GM12801 (cell line): ENCODE results near the gene TMEM132D.

Experiments used
- CTCF ChIP-seq: IDR thresholded peaks from one replicate; pipeline ENCODE4 v1.5.1; 2011; ENCODE audit warnings: control low read depth; ENCODE audit not compliant: insufficient read length; ENCODE audit errors: extremely low read depth

The TMEM132D gene

GRCh38 chr12:129279771-129280170 is 624.1 kb downstream of the TMEM132D start:
- no peak for TF ChIP-seq CTCF

- no peak for TF ChIP-seq CTCF
Measured at GRCh38 chr12:129276361-129277060, 627.3 kb downstream of the TMEM132D start.

GRCh38 chr12:129269756-129270495 is 633.9 kb downstream of the TMEM132D start:
- TF ChIP-seq CTCF: no peak

- TF ChIP-seq CTCF: no peak
Measured at GRCh38 chr12:129258781-129259318, 645.0 kb downstream of the TMEM132D start.

- TF ChIP-seq CTCF: no peak
Measured at GRCh38 chr12:129257524-129257923, 646.3 kb downstream of the TMEM132D start.

GRCh38 chr12:129246630-129247029 is 657.2 kb downstream of the TMEM132D start:
- no peak for TF ChIP-seq CTCF

- no peak for TF ChIP-seq CTCF
Measured at GRCh38 chr12:129245769-129246168, 658.1 kb downstream of the TMEM132D start.
